DND-41 (cell line): Measurements from ENCODE around the gene FGF1.

Experiments used
- ATAC-seq: fragments of 200-7000 bp; cut with Tn5 transposase; 3 replicates; pipeline ENCODE4 v1.9.1; 2021; ENCODE audit warnings: low read depth; ENCODE audit not compliant: insufficient read depth
- DNase-seq: peaks from one replicate; pipeline ENCODE4 v3.0.0-alpha.2; 2020
- H2AFZ ChIP-seq: 2 replicates; pipeline ENCODE4 v1.6.0; 2012; ENCODE audit warnings: low read depth, low read length
- H3K27ac ChIP-seq: 2 replicates; pipeline ENCODE4 v1.5.1; 2012; ENCODE audit warnings: low read length, inconsistent platforms
- H3K27me3 ChIP-seq: fragments of 200-600 bp; sonication (generic); 2 replicates; pipeline ENCODE4 v1.6.0; 2012; ENCODE audit warnings: low read length, mild to moderate bottlenecking, inconsistent platforms; ENCODE audit not compliant: insufficient read depth, poor library complexity
- H3K36me3 ChIP-seq: 2 replicates; pipeline ENCODE4 v1.5.1; 2012; ENCODE audit warnings: low read length, inconsistent platforms; ENCODE audit not compliant: insufficient read depth
- H3K4me1 ChIP-seq: 2 replicates; pipeline ENCODE4 v1.5.1; 2012; ENCODE audit warnings: mild to moderate bottlenecking, low read length; ENCODE audit not compliant: insufficient read depth
- H3K4me2 ChIP-seq: 2 replicates; pipeline ENCODE4 v1.6.0; 2012; ENCODE audit warnings: mild to moderate bottlenecking, moderate library complexity, low read length, inconsistent platforms; ENCODE audit not compliant: insufficient read depth
- H3K4me3 ChIP-seq, 2 experiments: fragments of 200-600 bp in 1 of 2; shearing (Covaris generic) in 1 of 2; 2 replicates each; pipeline ENCODE4 v1.5.1; 2012 to 2016; ENCODE audit warnings: inconsistent platforms in 2 of 2, low read length in 2 of 2, mild to moderate bottlenecking in 2 of 2, low read depth in 1 of 2, moderate library complexity in 1 of 2
- H3K79me2 ChIP-seq: 2 replicates; pipeline ENCODE4 v1.6.0; 2012; ENCODE audit warnings: low read length, inconsistent platforms; ENCODE audit not compliant: insufficient read depth
- H3K9ac ChIP-seq: 2 replicates; pipeline ENCODE4 v1.6.0; 2012; ENCODE audit warnings: low read depth, mild to moderate bottlenecking, inconsistent platforms, low read length, moderate library complexity
- H3K9me3 ChIP-seq: 2 replicates; pipeline ENCODE4 v1.5.1; 2012; ENCODE audit warnings: low read length, moderate library complexity, mild to moderate bottlenecking, inconsistent platforms; ENCODE audit not compliant: insufficient read depth, severe bottlenecking
- H4K20me1 ChIP-seq: 2 replicates; pipeline ENCODE4 v1.6.0; 2012; ENCODE audit warnings: low read length; ENCODE audit not compliant: insufficient read depth
- CTCF ChIP-seq: IDR thresholded peaks from 2 replicates; pipeline ENCODE4 v1.5.1; 2012; ENCODE audit warnings: borderline replicate concordance, low read length, moderate library complexity, mild to moderate bottlenecking; ENCODE audit not compliant: poor library complexity, severe bottlenecking; ENCODE audit errors: extremely low read depth
- EZH2 ChIP-seq: IDR thresholded peaks from 3 replicates; pipeline ENCODE4 v1.6.1; 2012; ENCODE audit warnings: borderline replicate concordance, low read depth, mild to moderate bottlenecking, moderate library complexity, low read length, inconsistent platforms; ENCODE audit not compliant: severe bottlenecking

Gene FGF1

DNA sequence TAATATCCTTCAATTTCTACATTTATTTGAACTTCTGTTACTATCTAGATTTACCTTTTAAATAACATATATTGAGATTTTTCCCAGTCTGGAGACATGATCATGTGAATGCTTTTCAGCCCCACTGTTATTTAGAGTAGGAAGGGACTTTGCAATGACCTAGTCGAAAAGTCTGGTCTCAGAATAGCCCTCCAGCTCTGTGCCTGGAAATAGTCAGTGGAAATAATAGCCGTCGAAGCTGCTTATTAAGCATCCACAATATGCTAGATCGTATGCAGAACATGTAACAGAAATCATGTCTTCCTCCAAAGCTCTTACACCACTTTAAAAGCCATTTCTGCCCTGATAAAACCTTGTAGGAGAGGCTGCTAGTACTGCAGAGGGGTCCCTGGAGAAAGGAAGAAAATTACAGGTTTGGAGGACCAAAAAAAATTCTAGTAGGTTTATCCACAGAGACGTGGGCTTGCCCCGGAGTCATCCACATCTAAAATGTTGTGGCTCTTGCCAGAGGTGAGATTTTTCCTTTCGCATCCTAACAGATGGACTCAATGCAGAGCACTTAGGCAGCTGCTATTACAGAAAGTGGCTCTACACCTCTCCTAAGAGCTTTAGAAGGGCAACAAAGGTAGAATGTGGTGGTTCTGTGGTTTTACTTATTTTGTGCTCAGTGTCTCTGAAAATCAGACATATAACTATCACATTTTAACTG, 2.5 kb upstream of the FGF1 start:
- Histone ChIP-seq H3K27ac (no peak overlapping the region), H3K4me2 (no peak overlapping the region), H3K4me3 (no peak overlapping the region), H2AFZ (no peak overlapping the region), H3K79me2 (no peaks in the 10 kb centered on the region), H3K27me3 (peaks cover 9% of the 10 kb centered on the region), H3K36me3 (no peaks in the 10 kb centered on the region), H3K9me3 (no peaks in the 10 kb centered on the region), H3K9ac (no peak overlapping the region), H3K4me1 (no peaks in the 10 kb centered on the region), H4K20me1 (no peaks in the 10 kb centered on the region)
- ATAC-seq (no peak), DNase-seq (no peak)
- TF ChIP-seq CTCF (no peak), EZH2 (no peak)

DNA sequence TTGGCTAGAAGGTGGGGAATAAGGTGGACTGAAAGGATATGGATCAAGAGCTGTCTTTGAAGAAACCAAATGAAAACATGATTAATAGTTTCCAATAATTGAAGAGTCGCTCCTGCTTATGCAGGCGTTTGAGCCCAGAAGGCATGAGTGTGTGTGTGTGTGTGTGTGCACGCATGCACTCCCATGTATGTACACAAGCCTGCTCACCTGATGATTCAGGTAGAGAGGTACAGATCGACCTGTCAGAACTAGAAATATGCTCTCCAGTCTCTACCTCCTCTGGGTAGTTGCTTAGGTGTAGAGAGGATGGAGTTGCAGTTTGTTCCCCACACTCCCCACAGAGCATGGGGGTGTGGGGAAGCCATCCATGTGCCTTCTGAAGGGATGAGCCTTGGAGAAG, 1.1 kb upstream of the FGF1 start:
- H3K4me1 ChIP-seq: no peaks in the 10 kb centered on the region
- H3K27ac ChIP-seq: no peak overlapping the region
- TF ChIP-seq CTCF (no peak), EZH2 (no peak)
- no peaks in the 10 kb centered on the region for H3K79me2 ChIP-seq
- no peaks in the 10 kb centered on the region for H3K36me3 ChIP-seq
- H3K9me3 ChIP-seq: no peaks in the 10 kb centered on the region
- no peak for ATAC-seq
- no peak for DNase-seq
- H2AFZ ChIP-seq: no peak overlapping the region
- H4K20me1 ChIP-seq: no peaks in the 10 kb centered on the region
- no peak overlapping the region for H3K9ac ChIP-seq
- no peak overlapping the region for H3K4me3 ChIP-seq
- H3K4me2 ChIP-seq: no peak overlapping the region
- peaks cover 9% of the 10 kb centered on the region for H3K27me3 ChIP-seq

GRCh38 chr5:142686210-142686734, 382 bp upstream of the FGF1 start:
- Histone ChIP-seq H3K4me3 (no peak overlapping the region), H3K27me3 (peaks cover 9% of the 10 kb centered on the region), H4K20me1 (no peaks in the 10 kb centered on the region), H3K27ac (no peak overlapping the region), H3K79me2 (no peaks in the 10 kb centered on the region), H3K4me1 (no peaks in the 10 kb centered on the region), H3K4me2 (no peak overlapping the region), H2AFZ (no peak overlapping the region), H3K9ac (no peak overlapping the region), H3K9me3 (no peaks in the 10 kb centered on the region), H3K36me3 (no peaks in the 10 kb centered on the region)
- TF ChIP-seq EZH2 (no peak), CTCF (no peak)
- DNase-seq: no peak
- ATAC-seq: no peak
